ENCODE results near the gene HACE1.
A peak's percentile ranks its signal among the peaks of the same experiment; 100 is the strongest.
"Not testable (repeated sequence)": the region's sequence is repeated elsewhere in the genome, so short reads cannot be mapped to it uniquely, and the experiment has no call there.

The HACE1 gene

GRCh38 chr6:104858642-104859041, 1.1 kb downstream of the HACE1 start:
- DNase-seq (ENCODE audit: low read depth, low spot score): no peak
- CTCF ChIA-PET: interaction anchor here (0.8 to 1.3 kb wide), 2 partner anchors 219 to 221 kb away, joined by 3 to 4 read pairs; no protein-coding TSS in a partner anchor
- POLR2A ChIA-PET: no interaction called here
- no peak for TF ChIP-seq CTCF (IDR thresholded peaks at IDR 0.05; ENCODE audit: insufficient read depth, low read length, missing control alignments)
- peak overlapping the region; percentile 80 for H3K4me3 ChIP-seq (ENCODE audit: low read depth, low read length)

GRCh38 chr6:104855507-104855906, 4.2 kb downstream of the HACE1 start:
- CTCF ChIA-PET: no interaction called here
- DNase-seq (ENCODE audit: low read depth, low spot score): no peak
- POLR2A ChIA-PET: no interaction called here
- TF ChIP-seq CTCF (IDR thresholded peaks at IDR 0.05; ENCODE audit: insufficient read depth, low read length, missing control alignments): no peak
- H3K4me3 ChIP-seq (ENCODE audit: low read depth, low read length): no peak overlapping the region

- H3K4me3 ChIP-seq (ENCODE audit: low read depth, low read length); CTCF ChIA-PET; DNase-seq (ENCODE audit: low read depth, low spot score); POLR2A ChIA-PET: not testable (repeated sequence)
Observed at GRCh38 chr6:104847721-104848120, 12.0 kb downstream of the HACE1 start.

GRCh38 chr6:104843229-104843628, 16.5 kb downstream of the HACE1 start:
- CTCF ChIA-PET: no interaction called here
- POLR2A ChIA-PET: no interaction called here
- TF ChIP-seq CTCF (IDR thresholded peaks at IDR 0.05; ENCODE audit: insufficient read depth, low read length, missing control alignments): no peak
- H3K4me3 ChIP-seq (ENCODE audit: low read depth, low read length): no peak overlapping the region
- no peak for DNase-seq (ENCODE audit: low read depth, low spot score)

- DNase-seq (ENCODE audit: low read depth, low spot score): no peak
- POLR2A ChIA-PET: interaction anchor here (0.9 kb wide), 1 partner anchor 585 kb away, joined by 3 read pairs; no protein-coding TSS in a partner anchor
- no peak overlapping the region for H3K4me3 ChIP-seq (ENCODE audit: low read depth, low read length)
- no peak for TF ChIP-seq CTCF (IDR thresholded peaks at IDR 0.05; ENCODE audit: insufficient read depth, low read length, missing control alignments)
- CTCF ChIA-PET: no interaction called here
Observed at GRCh38 chr6:104837158-104837557, 22.6 kb downstream of the HACE1 start.

- POLR2A ChIA-PET; CTCF ChIA-PET; DNase-seq (ENCODE audit: low read depth, low spot score); H3K4me3 ChIP-seq (ENCODE audit: low read depth, low read length): not testable (repeated sequence)
Observed at GRCh38 chr6:104836479-104837020, 23.2 kb downstream of the HACE1 start.

GRCh38 chr6:104835782-104836181, 23.9 kb downstream of the HACE1 start:
- no peak for TF ChIP-seq CTCF (IDR thresholded peaks at IDR 0.05; ENCODE audit: insufficient read depth, low read length, missing control alignments)
- CTCF ChIA-PET: no interaction called here
- no peak for DNase-seq (ENCODE audit: low read depth, low spot score)
- POLR2A ChIA-PET: no interaction called here
- H3K4me3 ChIP-seq (ENCODE audit: low read depth, low read length): no peak overlapping the region

All from AG04449 (cell line).